K562 (cell line): ENCODE results near the gene STPG4. TPM values are rescaled to one million over a fixed set of nuclear protein-coding genes. Genes with fewer than 3 reads are reported as not detected.

Source experiments
- BRF1 ChIP-seq: IDR thresholded peaks from 3 replicates; pipeline ENCODE4 v1.6.1; 2011; ENCODE audit warnings: borderline replicate concordance, mild to moderate bottlenecking; ENCODE audit not compliant: insufficient read length; ENCODE audit errors: extremely low read depth
- polyA plus RNA-seq, 8 experiments: library from polyadenylated mRNA; depleted of rRNA in 4 of 8; stranded (reverse) in 5 of 8; unstranded in 3 of 8; fragments of >200 nt; fragmentation: Nextera tagmentation in 2 of 8; fragmentation: Illumina TruSeq in 1 of 8; extraction: Ambion mirVana in 2 of 8; extraction: Trizol in 1 of 8; gene quantifications; 2 replicates each; pipeline versions ENCODE4 v1.2.1 to v1.2.3, GENCODE V29; 2011 to 2014; ENCODE audit warnings: inconsistent platforms in 1 of 8, missing spikeins in 1 of 8
- total RNA-seq, 7 experiments: library from RNA; depleted of rRNA in 6 of 7; stranded (reverse); fragments of >200 nt in 6 of 7; fragmentation: Illumina TruSeq in 2 of 7; extraction: Trizol in 2 of 7; gene quantifications; 2 replicates each; pipeline versions ENCODE4 v1.2.1 to v1.2.3, GENCODE V29; 2011 to 2021; ENCODE audit warnings: low replicate concordance in 1 of 7
- TF ChIP-seq, protein P1 (sequence below), 2 experiments: fragments of 450-650 bp; formaldehyde crosslinking in 1 of 2; IDR thresholded peaks; 2 replicates each; pipeline versions ENCODE4 v1.4.0 to v1.6.1; 2014 to 2020; ENCODE audit warnings: mild to moderate bottlenecking in 2 of 2, borderline replicate concordance in 1 of 2, low read depth in 1 of 2

The STPG4 gene
- total and polyA plus RNA-seq, 9 of the 15 experiments (the other 6 are each of a cell fraction or from before 2014, with no cell fraction given), result 0.10 to 0.68 (median 0.22) TPM; not detected in 6

DNA sequence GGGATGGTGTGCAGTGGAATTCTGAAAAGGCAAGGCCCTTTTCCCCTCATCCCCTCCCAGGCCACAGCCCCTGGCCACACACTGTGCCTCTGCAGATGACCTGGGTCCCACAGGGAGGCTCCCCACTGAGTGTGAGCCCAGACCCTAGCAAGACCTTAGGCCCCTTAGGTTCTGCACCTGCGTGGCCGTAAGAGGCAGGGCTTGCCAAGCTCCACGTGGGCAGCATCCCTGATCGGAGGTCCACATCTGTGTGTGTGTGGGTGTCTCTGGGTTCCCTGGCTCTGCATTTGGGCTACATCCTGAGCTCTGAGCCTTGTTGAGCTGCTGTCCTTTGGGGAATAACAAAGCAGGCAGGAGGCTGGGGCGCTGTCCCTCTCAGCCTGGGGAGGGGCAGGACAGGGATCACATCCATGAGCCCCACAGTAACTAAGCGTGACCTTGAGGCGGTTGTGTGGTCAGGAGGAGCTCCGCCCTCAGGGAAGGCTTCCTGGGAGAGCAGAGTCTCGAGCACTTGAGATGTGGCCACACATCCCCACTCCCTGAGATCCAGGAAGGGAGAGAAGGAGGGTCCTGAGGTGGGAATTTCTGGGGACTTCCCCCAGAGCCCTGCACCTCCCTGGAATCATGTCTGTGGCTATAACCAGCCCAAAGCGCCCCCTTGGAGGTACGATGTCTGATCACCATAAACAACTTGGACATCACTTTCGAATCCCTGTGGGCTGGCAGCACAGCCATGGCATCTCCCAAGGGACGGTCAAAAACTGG lies 84.8 kb downstream of the STPG4 start (continued):
- TF ChIP-seq, protein P1, sequence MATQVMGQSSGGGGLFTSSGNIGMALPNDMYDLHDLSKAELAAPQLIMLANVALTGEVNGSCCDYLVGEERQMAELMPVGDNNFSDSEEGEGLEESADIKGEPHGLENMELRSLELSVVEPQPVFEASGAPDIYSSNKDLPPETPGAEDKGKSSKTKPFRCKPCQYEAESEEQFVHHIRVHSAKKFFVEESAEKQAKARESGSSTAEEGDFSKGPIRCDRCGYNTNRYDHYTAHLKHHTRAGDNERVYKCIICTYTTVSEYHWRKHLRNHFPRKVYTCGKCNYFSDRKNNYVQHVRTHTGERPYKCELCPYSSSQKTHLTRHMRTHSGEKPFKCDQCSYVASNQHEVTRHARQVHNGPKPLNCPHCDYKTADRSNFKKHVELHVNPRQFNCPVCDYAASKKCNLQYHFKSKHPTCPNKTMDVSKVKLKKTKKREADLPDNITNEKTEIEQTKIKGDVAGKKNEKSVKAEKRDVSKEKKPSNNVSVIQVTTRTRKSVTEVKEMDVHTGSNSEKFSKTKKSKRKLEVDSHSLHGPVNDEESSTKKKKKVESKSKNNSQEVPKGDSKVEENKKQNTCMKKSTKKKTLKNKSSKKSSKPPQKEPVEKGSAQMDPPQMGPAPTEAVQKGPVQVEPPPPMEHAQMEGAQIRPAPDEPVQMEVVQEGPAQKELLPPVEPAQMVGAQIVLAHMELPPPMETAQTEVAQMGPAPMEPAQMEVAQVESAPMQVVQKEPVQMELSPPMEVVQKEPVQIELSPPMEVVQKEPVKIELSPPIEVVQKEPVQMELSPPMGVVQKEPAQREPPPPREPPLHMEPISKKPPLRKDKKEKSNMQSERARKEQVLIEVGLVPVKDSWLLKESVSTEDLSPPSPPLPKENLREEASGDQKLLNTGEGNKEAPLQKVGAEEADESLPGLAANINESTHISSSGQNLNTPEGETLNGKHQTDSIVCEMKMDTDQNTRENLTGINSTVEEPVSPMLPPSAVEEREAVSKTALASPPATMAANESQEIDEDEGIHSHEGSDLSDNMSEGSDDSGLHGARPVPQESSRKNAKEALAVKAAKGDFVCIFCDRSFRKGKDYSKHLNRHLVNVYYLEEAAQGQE (IDR thresholded peaks at IDR 0.05; ENCODE audit: borderline replicate concordance), result no peak
- TF ChIP-seq, protein P1 (CRISPR knock-in tag; IDR thresholded peaks at IDR 0.05; ENCODE audit: low read depth), result no peak
- no peak for TF ChIP-seq BRF1
